GM23338 (cell line): Measurements from ENCODE around the gene TMEM201. TPM values are rescaled to one million over a fixed set of nuclear protein-coding genes. Genes with fewer than 3 reads are reported as not detected.
A peak's percentile ranks its signal among the peaks of the same experiment; 100 is the strongest.

ENCODE experiments used
- ATAC-seq: fragments of 200-7000 bp; cut with Tn5 transposase; 3 replicates; pipeline ENCODE4 v1.9.1; 2020
- DNase-seq: peaks from one replicate; pipeline ENCODE4 v3.0.0-alpha.2; 2015; ENCODE audit warnings: low spot score
- H2AFZ ChIP-seq: fragments of 200-600 bp; sonication (generic); 2 replicates; pipeline ENCODE4 v1.8.0; 2016; ENCODE audit warnings: antibody characterized with exemption, mild to moderate bottlenecking, moderate library complexity
- H3F3A ChIP-seq: fragments of 200-600 bp; sonication (generic); replicated peaks from 2 replicates; pipeline ENCODE4 v1.8.0; 2017; ENCODE audit warnings: antibody characterized with exemption, mixed run types, low read depth
- H3K27ac ChIP-seq: fragments of 200-600 bp; sonication (generic); 2 replicates; pipeline ENCODE4 v1.6.1; 2016; ENCODE audit warnings: low read depth
- H3K27me3 ChIP-seq: fragments of 200-600 bp; sonication (generic); 2 replicates; pipeline ENCODE4 v1.8.0; 2016; ENCODE audit warnings: mild to moderate bottlenecking, mixed run types, moderate library complexity; ENCODE audit not compliant: insufficient read depth
- H3K36me3 ChIP-seq: fragments of 200-600 bp; sonication (generic); 2 replicates; pipeline ENCODE4 v1.8.0; 2016; ENCODE audit warnings: mild to moderate bottlenecking; ENCODE audit not compliant: insufficient read depth
- H3K4me1 ChIP-seq: fragments of 200-600 bp; sonication (generic); 2 replicates; pipeline ENCODE4 v1.8.0; 2016; ENCODE audit warnings: mild to moderate bottlenecking, moderate library complexity; ENCODE audit not compliant: insufficient read depth
- H3K4me2 ChIP-seq: fragments of 200-600 bp; sonication (generic); 2 replicates; pipeline ENCODE4 v1.7.1; 2017; ENCODE audit warnings: mixed run types
- H3K4me3 ChIP-seq: fragments of 200-600 bp; sonication (generic); 2 replicates; pipeline ENCODE4 v1.6.1; 2016; ENCODE audit warnings: mixed run types
- H3K79me2 ChIP-seq: fragments of 200-600 bp; sonication (generic); replicated peaks from 2 replicates; pipeline ENCODE4 v1.8.0; 2017; ENCODE audit warnings: mild to moderate bottlenecking; ENCODE audit not compliant: insufficient read depth
- H3K9me2 ChIP-seq: fragments of 200-600 bp; sonication (generic); 2 replicates; pipeline ENCODE4 v1.8.0; 2017; ENCODE audit not compliant: insufficient read depth
- H4K20me1 ChIP-seq: fragments of 200-600 bp; sonication (generic); replicated peaks from 2 replicates; pipeline ENCODE4 v1.8.0; 2017; ENCODE audit warnings: mild to moderate bottlenecking; ENCODE audit not compliant: insufficient read depth
- H3K27ac Mint-ChIP-seq: 2 replicates; pipeline ENCODE4 v1.8.0; 2020; ENCODE audit warnings: inconsistent platforms, mild to moderate bottlenecking, moderate library complexity, mixed read lengths
- H3K27me3 Mint-ChIP-seq: 3 replicates; pipeline ENCODE4 v1.8.0; 2022; ENCODE audit warnings: low read depth, mild to moderate bottlenecking, moderate library complexity, mixed read lengths, inconsistent platforms; ENCODE audit not compliant: insufficient read depth, poor library complexity
- H3K36me3 Mint-ChIP-seq: 3 replicates; pipeline ENCODE4 v1.8.0; 2021; ENCODE audit warnings: low read depth, mild to moderate bottlenecking, inconsistent platforms, moderate library complexity, mixed read lengths
- H3K4me1 Mint-ChIP-seq: 3 replicates; pipeline ENCODE4 v1.8.0; 2020; ENCODE audit warnings: mild to moderate bottlenecking, inconsistent platforms, mixed read lengths
- H3K4me3 Mint-ChIP-seq: 3 replicates; pipeline ENCODE4 v1.8.0; 2021; ENCODE audit warnings: moderate library complexity, mild to moderate bottlenecking, inconsistent platforms, mixed read lengths
- H3K9me3 Mint-ChIP-seq: 3 replicates; pipeline ENCODE4 v1.8.0; 2020; ENCODE audit warnings: moderate library complexity, mild to moderate bottlenecking, inconsistent platforms, mixed read lengths
- CREB1 ChIP-seq: fragments of 250-450 bp; sonication (Bioruptor Pico); IDR thresholded peaks from 2 replicates; pipeline ENCODE4 v1.5.0; 2020; ENCODE audit warnings: low read depth, mild to moderate bottlenecking, moderate library complexity
- CTCF ChIP-seq, 2 experiments: fragments of 200-600 bp in 1 of 2; sonication (generic) in 1 of 2; conservative IDR thresholded peaks; 2 replicates each; pipeline versions ENCODE4 v1.5.1 to v1.6.1; 2016 to 2017; ENCODE audit warnings: antibody characterized with exemption in 2 of 2, low read depth in 2 of 2, mild to moderate bottlenecking in 2 of 2, moderate library complexity in 1 of 2
- ETS1 ChIP-seq: IDR thresholded peaks from 2 replicates; pipeline ENCODE4 v1.6.1; 2016; ENCODE audit warnings: antibody characterized with exemption
- EZH2 ChIP-seq: fragments of 200-600 bp; sonication (generic); IDR thresholded peaks from one replicate; pipeline ENCODE4 v1.8.0; 2017; ENCODE audit warnings: antibody characterized with exemption, mild to moderate bottlenecking, low read depth; ENCODE audit not compliant: unreplicated experiment
- EZH2phosphoT487 ChIP-seq: fragments of 200-600 bp; sonication (generic); IDR thresholded peaks from one replicate; pipeline ENCODE4 v1.8.1; 2018; ENCODE audit warnings: antibody characterized with exemption; ENCODE audit not compliant: unreplicated experiment
- JUNB ChIP-seq: IDR thresholded peaks from one replicate; pipeline ENCODE4 v1.6.1; 2016; ENCODE audit warnings: antibody characterized with exemption; ENCODE audit not compliant: unreplicated experiment
- NANOG ChIP-seq: IDR thresholded peaks from 2 replicates; pipeline ENCODE4 v1.6.1; 2016; ENCODE audit warnings: antibody characterized with exemption, borderline replicate concordance
- POLR2AphosphoS5 ChIP-seq: IDR thresholded peaks from 2 replicates; pipeline ENCODE4 v1.6.1; 2016; ENCODE audit warnings: antibody characterized with exemption, low read depth
- STAT1 ChIP-seq: IDR thresholded peaks from one replicate; pipeline ENCODE4 v1.6.1; 2016; ENCODE audit warnings: antibody characterized with exemption; ENCODE audit not compliant: unreplicated experiment
- ZNF114 ChIP-seq: fragments of 250-450 bp; sonication (Bioruptor Pico); IDR thresholded peaks from 2 replicates; pipeline ENCODE4 v1.5.0; 2020; ENCODE audit warnings: mild to moderate bottlenecking, moderate library complexity
- ZNF331 ChIP-seq: fragments of 250-450 bp; sonication (Bioruptor Pico); IDR thresholded peaks from 2 replicates; pipeline ENCODE4 v1.5.0; 2020; ENCODE audit warnings: low read depth, mild to moderate bottlenecking, moderate library complexity
- polyA plus RNA-seq: library from polyadenylated mRNA; unstranded; fragments of >200 nt; fragmentation: Nextera tagmentation; extraction: Ambion mirVana; gene quantifications from 2 replicates; pipeline ENCODE4 v1.2.1, GENCODE V29; 2016
- total RNA-seq: library from RNA; depleted of rRNA; stranded (reverse); fragments of >200 nt; shearing (Covaris generic); gene quantifications from 2 replicates; pipeline ENCODE4 v1.2.3, GENCODE V29; 2014
- TF ChIP-seq, protein P1 (sequence below): fragments of 250-450 bp; sonication (Bioruptor Pico); IDR thresholded peaks from 2 replicates; pipeline ENCODE4 v1.5.0; 2020; ENCODE audit warnings: mild to moderate bottlenecking, moderate library complexity
- TF ChIP-seq, protein P2 (sequence below): IDR thresholded peaks from one replicate; pipeline ENCODE4 v1.6.1; 2018; ENCODE audit warnings: antibody characterized with exemption; ENCODE audit not compliant: unreplicated experiment

The TMEM201 gene
- total and polyA plus RNA-seq, 2 experiments from 2014 or later = 11.6 to 27.2 TPM

DNA sequence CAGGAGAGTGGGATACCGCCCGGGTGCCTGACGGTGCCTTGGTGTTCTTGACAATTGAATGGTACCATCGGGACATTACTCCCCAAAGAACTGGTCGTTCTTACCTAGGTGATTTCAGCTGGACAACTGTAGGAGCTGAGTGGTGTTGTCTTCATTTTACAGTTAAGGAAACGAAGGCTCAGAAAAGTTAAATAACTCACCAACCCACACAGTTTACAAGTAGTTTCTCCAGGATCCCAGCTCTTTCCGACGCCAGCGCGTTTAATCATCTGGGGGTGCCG is 64.4 kb downstream of the TMEM201 start:
- H4K20me1 ChIP-seq = no peaks in the 10 kb centered on the region
- H3F3A ChIP-seq = peaks cover 11% of the 10 kb centered on the region
- Mint-ChIP-seq H3K36me3 (no peaks in the 10 kb centered on the region), H3K27ac (no peak overlapping the region), H3K4me1 (peaks cover 25% of the 10 kb centered on the region), H3K9me3 (peaks cover 2% of the 10 kb centered on the region; the same call in 1 of the 3 replicates), H3K4me3 (peak overlapping the region; percentile 75; the same call in 2 of the 3 replicates), H3K27me3 (peaks cover 42% of the 10 kb centered on the region)
- ATAC-seq = no peak
- TF ChIP-seq EZH2phosphoT487 (no peak), STAT1 (no peak), EZH2 (no peak), ETS1 (no peak), CTCF (conservative IDR thresholded peaks at IDR 0.05; ENCODE audit: low read depth in 2 of 2) (no peak), CREB1 (CRISPR knock-in tag) (no peak), ZNF114 (CRISPR knock-in tag) (no peak), NANOG (no peak), ZNF331 (CRISPR knock-in tag) (no peak), JUNB (no peak), POLR2AphosphoS5 (no peak)
- TF ChIP-seq, protein P1, sequence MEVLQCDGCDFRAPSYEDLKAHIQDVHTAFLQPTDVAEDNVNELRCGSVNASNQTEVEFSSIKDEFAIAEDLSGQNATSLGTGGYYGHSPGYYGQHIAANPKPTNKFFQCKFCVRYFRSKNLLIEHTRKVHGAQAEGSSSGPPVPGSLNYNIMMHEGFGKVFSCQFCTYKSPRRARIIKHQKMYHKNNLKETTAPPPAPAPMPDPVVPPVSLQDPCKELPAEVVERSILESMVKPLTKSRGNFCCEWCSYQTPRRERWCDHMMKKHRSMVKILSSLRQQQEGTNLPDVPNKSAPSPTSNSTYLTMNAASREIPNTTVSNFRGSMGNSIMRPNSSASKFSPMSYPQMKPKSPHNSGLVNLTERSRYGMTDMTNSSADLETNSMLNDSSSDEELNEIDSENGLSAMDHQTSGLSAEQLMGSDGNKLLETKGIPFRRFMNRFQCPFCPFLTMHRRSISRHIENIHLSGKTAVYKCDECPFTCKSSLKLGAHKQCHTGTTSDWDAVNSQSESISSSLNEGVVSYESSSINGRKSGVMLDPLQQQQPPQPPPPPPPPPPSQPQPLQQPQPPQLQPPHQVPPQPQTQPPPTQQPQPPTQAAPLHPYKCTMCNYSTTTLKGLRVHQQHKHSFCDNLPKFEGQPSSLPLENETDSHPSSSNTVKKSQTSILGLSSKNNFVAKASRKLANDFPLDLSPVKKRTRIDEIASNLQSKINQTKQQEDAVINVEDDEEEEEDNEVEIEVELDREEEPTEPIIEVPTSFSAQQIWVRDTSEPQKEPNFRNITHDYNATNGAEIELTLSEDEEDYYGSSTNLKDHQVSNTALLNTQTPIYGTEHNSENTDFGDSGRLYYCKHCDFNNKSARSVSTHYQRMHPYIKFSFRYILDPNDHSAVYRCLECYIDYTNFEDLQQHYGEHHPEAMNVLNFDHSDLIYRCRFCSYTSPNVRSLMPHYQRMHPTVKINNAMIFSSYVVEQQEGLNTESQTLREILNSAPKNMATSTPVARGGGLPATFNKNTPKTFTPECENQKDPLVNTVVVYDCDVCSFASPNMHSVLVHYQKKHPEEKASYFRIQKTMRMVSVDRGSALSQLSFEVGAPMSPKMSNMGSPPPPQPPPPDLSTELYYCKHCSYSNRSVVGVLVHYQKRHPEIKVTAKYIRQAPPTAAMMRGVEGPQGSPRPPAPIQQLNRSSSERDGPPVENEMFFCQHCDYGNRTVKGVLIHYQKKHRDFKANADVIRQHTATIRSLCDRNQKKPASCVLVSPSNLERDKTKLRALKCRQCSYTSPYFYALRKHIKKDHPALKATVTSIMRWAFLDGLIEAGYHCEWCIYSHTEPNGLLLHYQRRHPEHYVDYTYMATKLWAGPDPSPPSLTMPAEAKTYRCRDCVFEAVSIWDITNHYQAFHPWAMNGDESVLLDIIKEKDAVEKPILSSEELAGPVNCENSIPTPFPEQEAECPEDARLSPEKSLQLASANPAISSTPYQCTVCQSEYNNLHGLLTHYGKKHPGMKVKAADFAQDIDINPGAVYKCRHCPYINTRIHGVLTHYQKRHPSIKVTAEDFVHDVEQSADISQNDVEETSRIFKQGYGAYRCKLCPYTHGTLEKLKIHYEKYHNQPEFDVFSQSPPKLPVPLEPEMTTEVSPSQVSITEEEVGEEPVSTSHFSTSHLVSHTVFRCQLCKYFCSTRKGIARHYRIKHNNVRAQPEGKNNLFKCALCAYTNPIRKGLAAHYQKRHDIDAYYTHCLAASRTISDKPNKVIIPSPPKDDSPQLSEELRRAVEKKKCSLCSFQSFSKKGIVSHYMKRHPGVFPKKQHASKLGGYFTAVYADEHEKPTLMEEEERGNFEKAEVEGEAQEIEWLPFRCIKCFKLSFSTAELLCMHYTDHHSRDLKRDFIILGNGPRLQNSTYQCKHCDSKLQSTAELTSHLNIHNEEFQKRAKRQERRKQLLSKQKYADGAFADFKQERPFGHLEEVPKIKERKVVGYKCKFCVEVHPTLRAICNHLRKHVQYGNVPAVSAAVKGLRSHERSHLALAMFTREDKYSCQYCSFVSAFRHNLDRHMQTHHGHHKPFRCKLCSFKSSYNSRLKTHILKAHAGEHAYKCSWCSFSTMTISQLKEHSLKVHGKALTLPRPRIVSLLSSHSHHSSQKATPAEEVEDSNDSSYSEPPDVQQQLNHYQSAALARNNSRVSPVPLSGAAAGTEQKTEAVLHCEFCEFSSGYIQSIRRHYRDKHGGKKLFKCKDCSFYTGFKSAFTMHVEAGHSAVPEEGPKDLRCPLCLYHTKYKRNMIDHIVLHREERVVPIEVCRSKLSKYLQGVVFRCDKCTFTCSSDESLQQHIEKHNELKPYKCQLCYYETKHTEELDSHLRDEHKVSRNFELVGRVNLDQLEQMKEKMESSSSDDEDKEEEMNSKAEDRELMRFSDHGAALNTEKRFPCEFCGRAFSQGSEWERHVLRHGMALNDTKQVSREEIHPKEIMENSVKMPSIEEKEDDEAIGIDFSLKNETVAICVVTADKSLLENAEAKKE (CRISPR knock-in tag) = no peak
- TF ChIP-seq, protein P2, sequence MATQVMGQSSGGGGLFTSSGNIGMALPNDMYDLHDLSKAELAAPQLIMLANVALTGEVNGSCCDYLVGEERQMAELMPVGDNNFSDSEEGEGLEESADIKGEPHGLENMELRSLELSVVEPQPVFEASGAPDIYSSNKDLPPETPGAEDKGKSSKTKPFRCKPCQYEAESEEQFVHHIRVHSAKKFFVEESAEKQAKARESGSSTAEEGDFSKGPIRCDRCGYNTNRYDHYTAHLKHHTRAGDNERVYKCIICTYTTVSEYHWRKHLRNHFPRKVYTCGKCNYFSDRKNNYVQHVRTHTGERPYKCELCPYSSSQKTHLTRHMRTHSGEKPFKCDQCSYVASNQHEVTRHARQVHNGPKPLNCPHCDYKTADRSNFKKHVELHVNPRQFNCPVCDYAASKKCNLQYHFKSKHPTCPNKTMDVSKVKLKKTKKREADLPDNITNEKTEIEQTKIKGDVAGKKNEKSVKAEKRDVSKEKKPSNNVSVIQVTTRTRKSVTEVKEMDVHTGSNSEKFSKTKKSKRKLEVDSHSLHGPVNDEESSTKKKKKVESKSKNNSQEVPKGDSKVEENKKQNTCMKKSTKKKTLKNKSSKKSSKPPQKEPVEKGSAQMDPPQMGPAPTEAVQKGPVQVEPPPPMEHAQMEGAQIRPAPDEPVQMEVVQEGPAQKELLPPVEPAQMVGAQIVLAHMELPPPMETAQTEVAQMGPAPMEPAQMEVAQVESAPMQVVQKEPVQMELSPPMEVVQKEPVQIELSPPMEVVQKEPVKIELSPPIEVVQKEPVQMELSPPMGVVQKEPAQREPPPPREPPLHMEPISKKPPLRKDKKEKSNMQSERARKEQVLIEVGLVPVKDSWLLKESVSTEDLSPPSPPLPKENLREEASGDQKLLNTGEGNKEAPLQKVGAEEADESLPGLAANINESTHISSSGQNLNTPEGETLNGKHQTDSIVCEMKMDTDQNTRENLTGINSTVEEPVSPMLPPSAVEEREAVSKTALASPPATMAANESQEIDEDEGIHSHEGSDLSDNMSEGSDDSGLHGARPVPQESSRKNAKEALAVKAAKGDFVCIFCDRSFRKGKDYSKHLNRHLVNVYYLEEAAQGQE = no peak
- DNase-seq = no peak
- no peak overlapping the region for H2AFZ ChIP-seq
- H3K27me3 ChIP-seq = peaks cover 44% of the 10 kb centered on the region
- no peak overlapping the region for H3K27ac ChIP-seq
- H3K4me1 ChIP-seq = peaks cover 7% of the 10 kb centered on the region
- peak overlapping the region; percentile 79 for H3K4me3 ChIP-seq
- no peaks in the 10 kb centered on the region for H3K36me3 ChIP-seq
- no peaks in the 10 kb centered on the region for H3K79me2 ChIP-seq
- H3K9me2 ChIP-seq = no peaks in the 10 kb centered on the region
- H3K4me2 ChIP-seq = peak overlapping the region; percentile 91
